ENCODE results near the gene TCIRG1.

Gene TCIRG1

GRCh38 chr11:68003846-68004550, 34.8 kb upstream of the TCIRG1 start, which contains the start of gene UNC93B1:
TSS of gene UNC93B1 (minus strand) at chr11:68004097. CDS start at chr11:68004043, 54 bp downstream.
- FAIRE-seq: peak; percentile 93
- DNase-seq (ENCODE audit: extremely low spot score, insufficient read length, low read depth): peak; percentile 76

- DNase-seq (ENCODE audit: extremely low spot score, insufficient read length, low read depth) (no peak), FAIRE-seq (no peak)
Observed at GRCh38 chr11:68004551-68005335, 34.1 kb upstream of the TCIRG1 start.

GRCh38 chr11:68006606-68007166, 32.1 kb upstream of the TCIRG1 start:
- no peak for FAIRE-seq

GRCh38 chr11:68007498-68008380, 31.1 kb upstream of the TCIRG1 start:
- DNase-seq (ENCODE audit: extremely low spot score, insufficient read length, low read depth) (no peak), FAIRE-seq (no peak)

More at GRCh38 chr11:68006606-68007166, 32.1 kb upstream of the TCIRG1 start:
- DNase-seq (ENCODE audit: extremely low spot score, insufficient read length, low read depth): no peak

GRCh38 chr11:68008381-68009337, 30.2 kb upstream of the TCIRG1 start:
- DNase-seq (ENCODE audit: extremely low spot score, insufficient read length, low read depth): no peak
- no peak for FAIRE-seq

- no peak for DNase-seq (ENCODE audit: extremely low spot score, insufficient read length, low read depth)
Observed at GRCh38 chr11:68009391-68010089, 29.3 kb upstream of the TCIRG1 start.

GRCh38 chr11:68010090-68011041, 28.5 kb upstream of the TCIRG1 start, which contains the start of gene ALDH3B1:
TSS of gene ALDH3B1 (plus strand) at chr11:68010327. CDS start at chr11:68015298, 4,971 bp downstream.
- DNase-seq (ENCODE audit: extremely low spot score, insufficient read length, low read depth): no peak
- FAIRE-seq: no peak

More at GRCh38 chr11:68009391-68010089, 29.3 kb upstream of the TCIRG1 start:
- no peak for FAIRE-seq

GRCh38 chr11:68011051-68011943, 27.5 kb upstream of the TCIRG1 start:
- DNase-seq (ENCODE audit: extremely low spot score, insufficient read length, low read depth) (no peak), FAIRE-seq (no peak)

GRCh38 chr11:68012044-68012842, 26.6 kb upstream of the TCIRG1 start:
- no peak for FAIRE-seq
- DNase-seq (ENCODE audit: extremely low spot score, insufficient read length, low read depth): no peak

- no peak for FAIRE-seq
- DNase-seq (ENCODE audit: extremely low spot score, insufficient read length, low read depth): no peak
Observed at GRCh38 chr11:68012843-68013610, 25.8 kb upstream of the TCIRG1 start.

- FAIRE-seq (no peak), DNase-seq (ENCODE audit: extremely low spot score, insufficient read length, low read depth) (no peak)
Observed at GRCh38 chr11:68013611-68014156, 25.1 kb upstream of the TCIRG1 start.

GRCh38 chr11:68014157-68014946, 24.5 kb upstream of the TCIRG1 start:
- no peak for DNase-seq (ENCODE audit: extremely low spot score, insufficient read length, low read depth)
- no peak for FAIRE-seq

- FAIRE-seq: no peak
- DNase-seq (ENCODE audit: extremely low spot score, insufficient read length, low read depth): no peak
Observed at GRCh38 chr11:68014947-68015447, 23.8 kb upstream of the TCIRG1 start.

Data from GM18507 (cell line).